A673 (cell line): ENCODE measurements around the gene EPB41L3.

Experiments used
- CTCF ChIP-seq: fragments of 300-800, 200-600 bp; sonication (generic); conservative IDR thresholded peaks from 2 replicates; pipeline ENCODE4 v1.5.1; 2017; ENCODE audit warnings: low read depth, mild to moderate bottlenecking, antibody characterized with exemption, low read length, moderate library complexity, mixed read lengths
- EZH2 ChIP-seq: fragments of 200-600 bp; sonication (generic); IDR thresholded peaks from 2 replicates; pipeline ENCODE4 v1.6.1; 2017; ENCODE audit warnings: borderline replicate concordance, low read depth, mild to moderate bottlenecking, mixed read lengths, antibody characterized with exemption, low read length; ENCODE audit not compliant: poor library complexity, severe bottlenecking

GRCh38 chr18:5410582-5410981 lies 133.2 kb downstream of the EPB41L3 start:
- TF ChIP-seq CTCF (no peak), EZH2 (no peak)
